ENCODE results near the gene YIPF5. TPM values are rescaled to one million over a fixed set of nuclear protein-coding genes. Genes with fewer than 3 reads are reported as not detected.

YIPF5 gene
- 43.1 and 45.6 TPM in 2 replicates for total RNA-seq (2014; rRNA removed; shearing (Covaris generic))

- peak; percentile 94 to 95 for DNase-seq
Observed at GRCh38 chr5:144170276-144171024, at the start of gene YIPF5, which contains the start of gene KCTD16. Gene YIPF5, minus strand, starts transcription at chr5:144170659. Its CDS starts 704 bp downstream, at chr5:144169955. Gene KCTD16, plus strand, starts transcription at chr5:144170873.

DNA sequence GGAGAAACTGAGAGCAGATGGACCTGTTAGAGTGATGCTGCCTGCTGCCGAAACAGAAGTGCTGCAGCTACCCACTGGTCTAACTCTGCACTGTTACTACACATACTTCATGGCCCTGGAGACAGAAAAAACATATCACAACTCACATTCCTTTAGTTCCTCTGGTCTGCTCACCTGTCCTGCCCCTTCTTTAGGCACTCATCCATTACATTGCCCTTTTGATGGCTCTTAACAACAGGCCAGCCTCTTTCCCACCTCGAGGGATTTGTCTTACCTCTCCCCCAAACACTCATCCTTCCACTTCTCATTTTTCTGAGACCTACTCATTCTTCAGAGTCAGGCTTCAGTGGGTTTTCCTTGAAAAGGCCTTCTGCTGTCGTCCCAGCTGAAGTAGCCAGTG, 49.4 kb upstream of the YIPF5 start:
- Histone ChIP-seq H3K4me1 (no peaks in the 10 kb centered on the region), H3K27ac (no peak overlapping the region), H3K36me3 (no peaks in the 10 kb centered on the region), H3K4me3 (no peak overlapping the region), H3K9me3 (replicated peaks) (no peaks in the 10 kb centered on the region), H3K27me3 (no peaks in the 10 kb centered on the region)
- DNase-seq: no peak

More at GRCh38 chr5:144170276-144171024, at the start of gene YIPF5, which contains the start of gene KCTD16:
- H3K27ac ChIP-seq: peak within 1 kb of the TSS; percentile 32
- H3K9me3 ChIP-seq (replicated peaks): no peaks in the 10 kb centered on the region
- peaks cover 3% of the 10 kb centered on the region; the same call in 1 of the 2 replicates for H3K36me3 ChIP-seq
- peaks cover 4% of the 10 kb centered on the region; the same call in 1 of the 2 replicates for H3K4me1 ChIP-seq
- H3K4me3 ChIP-seq: peak within 1 kb of the TSS; percentile 88
- H3K27me3 ChIP-seq: no peaks in the 10 kb centered on the region; the same call in 1 of the 2 replicates

DNA sequence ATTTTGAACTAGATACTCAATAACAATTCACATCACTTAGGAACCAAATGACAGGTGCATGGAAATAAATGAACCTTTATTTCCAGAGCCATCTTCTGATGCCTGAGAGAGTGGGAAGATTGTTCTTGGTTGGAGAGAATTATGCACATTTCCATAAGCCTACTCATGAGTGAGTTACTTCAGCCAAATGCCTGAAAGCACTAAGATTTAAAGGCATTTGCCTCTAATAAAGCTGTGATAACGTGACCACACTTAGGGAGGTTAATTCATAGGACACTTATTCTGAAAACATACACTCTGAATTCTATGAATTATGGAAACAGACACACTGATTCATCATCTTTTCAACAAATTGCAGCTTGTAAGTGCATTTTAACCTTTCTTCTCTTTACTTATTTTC, 40.2 kb upstream of the YIPF5 start:
- Histone ChIP-seq H3K27me3 (no peaks in the 10 kb centered on the region; the same call in 1 of the 2 replicates), H3K36me3 (no peaks in the 10 kb centered on the region), H3K27ac (no peak overlapping the region), H3K9me3 (replicated peaks) (no peaks in the 10 kb centered on the region), H3K4me3 (no peak overlapping the region), H3K4me1 (no peaks in the 10 kb centered on the region)
- DNase-seq: no peak

DNA sequence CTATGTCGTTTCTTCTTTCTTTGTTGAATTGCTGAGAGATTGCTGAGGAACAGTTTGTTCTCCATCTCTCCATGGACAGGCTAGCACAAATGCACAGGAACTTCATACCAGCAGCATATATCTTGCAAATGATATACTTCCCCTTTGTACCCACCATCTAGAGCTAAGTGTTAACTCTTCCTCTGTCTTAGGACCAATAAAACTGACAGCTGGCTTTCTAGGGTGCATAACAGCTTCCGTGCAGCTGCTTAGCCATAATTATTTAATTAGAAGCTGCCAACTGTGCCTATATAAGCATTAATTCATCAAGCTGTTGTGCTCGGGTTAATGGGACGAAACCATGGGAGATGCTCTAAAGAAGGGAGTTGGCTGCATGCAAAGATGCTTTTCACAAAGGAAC, 38.9 kb upstream of the YIPF5 start:
- Histone ChIP-seq H3K36me3 (no peaks in the 10 kb centered on the region), H3K27ac (no peak overlapping the region), H3K4me3 (no peak overlapping the region), H3K27me3 (no peaks in the 10 kb centered on the region; the same call in 1 of the 2 replicates), H3K4me1 (no peaks in the 10 kb centered on the region), H3K9me3 (replicated peaks) (no peaks in the 10 kb centered on the region)
- no peak for DNase-seq

DNA sequence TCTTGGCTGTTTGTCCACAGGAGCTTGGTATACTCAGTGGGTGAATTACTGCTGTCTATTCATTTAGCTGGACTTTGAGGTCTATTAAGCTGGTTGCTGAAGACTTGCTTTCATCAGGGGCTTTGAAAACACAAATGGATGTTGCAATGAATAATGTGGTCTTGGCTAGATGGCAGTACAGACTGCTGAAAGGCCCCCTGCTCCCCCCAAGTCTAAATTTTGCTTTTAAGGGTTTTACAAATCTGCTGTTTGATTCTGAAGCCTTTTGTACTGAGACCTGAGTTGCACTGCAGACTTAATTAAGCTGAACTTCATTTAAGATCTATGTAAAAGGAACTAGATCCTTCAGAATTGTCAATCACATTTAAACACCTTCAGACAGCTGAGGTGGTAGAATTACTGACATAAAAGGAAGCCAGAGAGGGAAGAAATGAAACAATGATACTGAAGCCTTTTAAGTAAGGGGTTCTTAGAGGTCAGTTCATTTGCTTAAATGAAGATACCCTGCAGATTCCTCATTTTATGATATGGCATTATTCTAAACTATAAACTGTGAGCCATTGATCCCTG, 37.5 kb upstream of the YIPF5 start:
- H3K27ac ChIP-seq: no peak overlapping the region
- no peaks in the 10 kb centered on the region; the same call in 1 of the 2 replicates for H3K27me3 ChIP-seq
- H3K4me1 ChIP-seq: no peaks in the 10 kb centered on the region; the same call in none of the 2 replicates
- DNase-seq: no peak
- H3K36me3 ChIP-seq: no peaks in the 10 kb centered on the region
- H3K9me3 ChIP-seq (replicated peaks): no peaks in the 10 kb centered on the region
- no peak overlapping the region for H3K4me3 ChIP-seq

GRCh38 chr5:144206141-144206540, 35.7 kb upstream of the YIPF5 start:
- no peaks in the 10 kb centered on the region; the same call in 1 of the 2 replicates for H3K27me3 ChIP-seq
- H3K36me3 ChIP-seq: no peaks in the 10 kb centered on the region
- H3K9me3 ChIP-seq (replicated peaks): no peaks in the 10 kb centered on the region
- H3K4me3 ChIP-seq: no peak overlapping the region
- no peak overlapping the region for H3K27ac ChIP-seq
- DNase-seq: no peak
- peaks cover 8% of the 10 kb centered on the region for H3K4me1 ChIP-seq

- H3K27ac ChIP-seq: no peak overlapping the region
- DNase-seq: no peak
- no peaks in the 10 kb centered on the region for H3K9me3 ChIP-seq (replicated peaks)
- H3K4me1 ChIP-seq: peaks cover 8% of the 10 kb centered on the region
- H3K27me3 ChIP-seq: no peaks in the 10 kb centered on the region; the same call in 1 of the 2 replicates
- no peaks in the 10 kb centered on the region for H3K36me3 ChIP-seq
- H3K4me3 ChIP-seq: no peak overlapping the region
Observed at GRCh38 chr5:144205141-144205551, 34.7 kb upstream of the YIPF5 start.

- Histone ChIP-seq H3K9me3 (replicated peaks) (no peaks in the 10 kb centered on the region), H3K4me1 (peaks cover 8% of the 10 kb centered on the region), H3K27ac (no peak overlapping the region), H3K36me3 (no peaks in the 10 kb centered on the region), H3K4me3 (no peak overlapping the region), H3K27me3 (no peaks in the 10 kb centered on the region; the same call in 1 of the 2 replicates)
- peak; percentile 22 to 69 for DNase-seq
Observed at GRCh38 chr5:144203750-144204596, 33.5 kb upstream of the YIPF5 start.

DNA sequence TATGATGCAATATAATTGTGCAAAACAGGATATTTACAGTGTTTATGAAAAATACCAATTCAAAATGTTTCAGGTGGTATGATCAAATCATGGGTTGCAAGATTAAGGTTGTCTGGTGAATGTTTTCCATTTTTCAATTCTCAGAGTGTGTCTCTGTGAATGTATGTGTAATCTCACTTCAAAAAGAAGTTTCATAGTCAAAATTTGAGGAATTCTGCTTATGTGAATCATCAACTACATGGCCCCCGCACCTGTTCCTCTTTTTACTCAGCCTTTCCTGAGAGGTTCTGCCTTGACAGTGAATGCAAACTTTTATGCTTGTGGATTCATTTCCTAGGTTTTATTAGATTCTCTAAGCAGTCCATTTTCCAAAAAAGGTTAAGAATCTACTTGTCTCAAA, 32.3 kb upstream of the YIPF5 start:
- H3K27ac ChIP-seq: no peak overlapping the region
- no peak overlapping the region for H3K4me3 ChIP-seq
- H3K9me3 ChIP-seq (replicated peaks): no peaks in the 10 kb centered on the region
- H3K36me3 ChIP-seq: no peaks in the 10 kb centered on the region
- peak; percentile 12 to 19 for DNase-seq
- H3K27me3 ChIP-seq: no peaks in the 10 kb centered on the region; the same call in 1 of the 2 replicates
- H3K4me1 ChIP-seq: peaks cover 8% of the 10 kb centered on the region

GRCh38 chr5:144202072-144202471, 31.6 kb upstream of the YIPF5 start:
- no peaks in the 10 kb centered on the region for H3K9me3 ChIP-seq (replicated peaks)
- no peaks in the 10 kb centered on the region for H3K36me3 ChIP-seq
- no peak overlapping the region for H3K4me3 ChIP-seq
- peaks cover 8% of the 10 kb centered on the region for H3K4me1 ChIP-seq
- H3K27me3 ChIP-seq: no peaks in the 10 kb centered on the region; the same call in 1 of the 2 replicates
- DNase-seq: no peak
- H3K27ac ChIP-seq: no peak overlapping the region

- Histone ChIP-seq H3K36me3 (no peaks in the 10 kb centered on the region), H3K4me1 (peaks cover 8% of the 10 kb centered on the region), H3K4me3 (no peak overlapping the region), H3K27me3 (no peaks in the 10 kb centered on the region; the same call in 1 of the 2 replicates), H3K9me3 (replicated peaks) (no peaks in the 10 kb centered on the region), H3K27ac (no peak overlapping the region)
- no peak for DNase-seq
Observed at GRCh38 chr5:144201588-144201987, 31.1 kb upstream of the YIPF5 start.

DNA sequence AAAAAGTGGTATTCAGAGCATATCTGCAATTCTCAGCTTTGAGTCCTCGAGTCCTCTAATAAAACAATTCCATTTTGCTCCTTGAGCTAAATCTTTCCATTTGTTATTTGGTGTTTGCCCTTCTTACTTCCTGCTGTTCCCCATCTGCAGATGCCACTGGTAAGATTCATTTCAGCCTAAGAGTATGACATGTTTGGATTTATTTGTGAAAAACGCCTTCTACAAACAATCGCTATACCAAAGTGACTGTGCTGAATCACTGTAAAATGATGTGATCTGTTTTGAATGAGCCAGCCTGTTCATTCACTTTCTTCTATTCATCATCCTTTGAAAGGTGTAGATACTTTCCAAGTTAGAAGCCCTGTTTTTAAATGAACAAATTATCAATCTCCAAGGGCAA, 27.9 kb upstream of the YIPF5 start:
- no peak overlapping the region for H3K4me3 ChIP-seq
- H3K4me1 ChIP-seq: peaks cover 8% of the 10 kb centered on the region
- DNase-seq: no peak
- H3K27ac ChIP-seq: no peak overlapping the region
- H3K27me3 ChIP-seq: no peaks in the 10 kb centered on the region
- H3K9me3 ChIP-seq (replicated peaks): no peaks in the 10 kb centered on the region
- H3K36me3 ChIP-seq: no peaks in the 10 kb centered on the region

GRCh38 chr5:144196612-144197011, 26.2 kb upstream of the YIPF5 start:
- Histone ChIP-seq H3K9me3 (replicated peaks) (no peaks in the 10 kb centered on the region), H3K4me1 (no peaks in the 10 kb centered on the region), H3K27ac (no peak overlapping the region), H3K27me3 (no peaks in the 10 kb centered on the region), H3K4me3 (no peak overlapping the region), H3K36me3 (no peaks in the 10 kb centered on the region)
- DNase-seq: no peak

DNA sequence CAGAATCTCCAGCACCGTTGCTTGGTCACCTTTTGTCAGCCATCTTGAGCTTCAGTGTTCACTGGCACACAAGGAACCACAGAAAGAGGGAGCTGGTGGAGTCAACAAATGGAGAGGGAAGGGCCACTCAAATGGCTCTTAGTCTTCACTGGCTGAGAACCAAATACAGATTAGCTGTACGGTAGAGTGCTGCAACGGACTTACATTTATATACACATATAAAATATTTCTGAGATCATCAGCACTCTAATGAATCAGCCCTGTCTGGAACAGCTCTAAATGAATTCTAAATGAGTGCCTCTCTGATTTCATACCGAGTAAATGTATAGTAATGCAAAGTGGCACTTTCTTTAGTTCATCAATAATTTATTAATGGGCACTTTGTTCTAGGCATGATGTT, 25.0 kb upstream of the YIPF5 start:
- Histone ChIP-seq H3K27ac (no peak overlapping the region), H3K4me3 (no peak overlapping the region), H3K27me3 (no peaks in the 10 kb centered on the region), H3K4me1 (no peaks in the 10 kb centered on the region), H3K9me3 (replicated peaks) (no peaks in the 10 kb centered on the region), H3K36me3 (no peaks in the 10 kb centered on the region)
- DNase-seq: no peak
